ENCODE data around the gene NAV2.
"Not testable (repeated sequence)": the region's sequence is repeated elsewhere in the genome, so short reads cannot be mapped to it uniquely, and the experiment has no call there.

NAV2 gene

DNA sequence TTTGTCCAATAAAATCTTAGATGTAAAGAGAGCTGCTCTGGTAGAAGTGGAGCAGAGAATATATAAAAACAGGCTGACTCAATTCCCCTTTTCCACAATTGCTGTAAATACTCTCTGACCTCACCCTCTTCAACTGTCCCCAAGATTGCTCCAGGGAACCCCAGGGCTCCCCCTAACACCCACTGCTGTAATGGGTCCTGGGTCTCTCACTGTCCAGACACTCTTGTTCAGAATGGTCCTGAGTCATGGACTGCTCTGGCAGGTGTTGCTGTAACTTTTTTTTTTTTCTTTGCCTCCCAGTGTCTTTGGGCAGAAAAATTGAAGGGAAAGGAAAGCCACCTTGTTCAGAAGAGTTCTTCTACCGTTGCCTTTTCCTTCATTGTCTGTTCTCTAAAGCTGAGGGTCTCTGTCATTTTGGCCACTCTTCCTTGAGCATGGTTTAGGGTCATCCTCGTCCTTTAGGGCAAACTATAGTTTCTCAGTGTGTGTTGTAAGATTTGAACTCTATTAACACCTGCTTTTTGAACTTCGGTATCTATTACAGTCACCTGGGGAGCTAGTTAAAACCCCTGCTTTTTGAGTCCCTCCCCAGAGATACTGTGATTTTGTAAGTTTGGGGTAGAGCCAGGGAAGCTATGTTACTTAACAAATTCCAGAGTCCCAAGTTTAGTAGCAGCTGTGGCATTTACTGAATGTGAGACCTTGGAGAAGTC is 209.5 kb downstream of the NAV2 start:
- no peak for DNase-seq (ENCODE audit: low read depth)
- H3K4me3 ChIP-seq (replicated peaks; ENCODE audit: low read depth, low read length) = no peak overlapping the region
- TF ChIP-seq, protein P1, sequence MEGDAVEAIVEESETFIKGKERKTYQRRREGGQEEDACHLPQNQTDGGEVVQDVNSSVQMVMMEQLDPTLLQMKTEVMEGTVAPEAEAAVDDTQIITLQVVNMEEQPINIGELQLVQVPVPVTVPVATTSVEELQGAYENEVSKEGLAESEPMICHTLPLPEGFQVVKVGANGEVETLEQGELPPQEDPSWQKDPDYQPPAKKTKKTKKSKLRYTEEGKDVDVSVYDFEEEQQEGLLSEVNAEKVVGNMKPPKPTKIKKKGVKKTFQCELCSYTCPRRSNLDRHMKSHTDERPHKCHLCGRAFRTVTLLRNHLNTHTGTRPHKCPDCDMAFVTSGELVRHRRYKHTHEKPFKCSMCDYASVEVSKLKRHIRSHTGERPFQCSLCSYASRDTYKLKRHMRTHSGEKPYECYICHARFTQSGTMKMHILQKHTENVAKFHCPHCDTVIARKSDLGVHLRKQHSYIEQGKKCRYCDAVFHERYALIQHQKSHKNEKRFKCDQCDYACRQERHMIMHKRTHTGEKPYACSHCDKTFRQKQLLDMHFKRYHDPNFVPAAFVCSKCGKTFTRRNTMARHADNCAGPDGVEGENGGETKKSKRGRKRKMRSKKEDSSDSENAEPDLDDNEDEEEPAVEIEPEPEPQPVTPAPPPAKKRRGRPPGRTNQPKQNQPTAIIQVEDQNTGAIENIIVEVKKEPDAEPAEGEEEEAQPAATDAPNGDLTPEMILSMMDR (IDR thresholded peaks at IDR 0.05; ENCODE audit: low read length, missing control alignments) = no peak

DNA sequence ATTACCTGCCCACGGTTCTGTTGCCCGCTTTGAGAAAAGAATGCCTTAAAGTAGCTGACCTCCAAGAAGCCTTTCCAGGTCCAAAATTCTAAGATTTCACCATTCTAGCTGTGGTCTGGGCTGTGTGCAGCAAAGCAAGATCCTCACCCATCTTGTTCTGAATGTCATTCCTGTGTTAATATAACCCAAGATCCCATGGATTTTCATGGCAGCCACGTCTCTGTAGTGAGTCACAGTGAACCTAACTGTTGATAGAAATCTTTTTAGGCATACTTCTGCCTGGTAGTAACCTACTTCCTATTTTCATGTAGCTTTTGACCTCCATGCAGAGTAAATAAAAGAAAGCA is 210.0 kb downstream of the NAV2 start:
- DNase-seq (ENCODE audit: low read depth) = no peak
- TF ChIP-seq, protein P1 (IDR thresholded peaks at IDR 0.05; ENCODE audit: low read length, missing control alignments) = no peak
- no peak overlapping the region for H3K4me3 ChIP-seq (replicated peaks; ENCODE audit: low read depth, low read length)

DNA sequence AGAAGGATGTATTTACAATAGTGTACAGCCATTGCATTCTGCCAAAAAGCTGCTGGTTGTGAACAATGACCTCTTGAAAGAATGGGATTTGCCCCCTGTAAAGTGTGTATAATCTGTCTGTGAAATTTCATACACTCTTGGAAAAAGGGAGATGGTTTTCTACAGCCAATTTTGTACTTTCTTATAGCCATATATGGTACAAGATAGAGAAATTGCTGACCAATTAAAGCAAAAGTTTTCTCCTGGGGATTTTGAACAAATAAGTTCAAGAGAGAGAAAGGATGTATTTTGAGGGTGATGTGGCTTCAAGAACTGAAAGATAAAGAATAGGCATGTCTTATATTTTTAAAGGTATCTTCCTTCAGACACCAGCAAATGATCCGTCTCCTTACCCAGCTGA is 211.0 kb downstream of the NAV2 start:
- TF ChIP-seq, protein P1 (IDR thresholded peaks at IDR 0.05; ENCODE audit: low read length, missing control alignments) = no peak
- no peak for DNase-seq (ENCODE audit: low read depth)
- H3K4me3 ChIP-seq (replicated peaks; ENCODE audit: low read depth, low read length) = no peak overlapping the region

DNA sequence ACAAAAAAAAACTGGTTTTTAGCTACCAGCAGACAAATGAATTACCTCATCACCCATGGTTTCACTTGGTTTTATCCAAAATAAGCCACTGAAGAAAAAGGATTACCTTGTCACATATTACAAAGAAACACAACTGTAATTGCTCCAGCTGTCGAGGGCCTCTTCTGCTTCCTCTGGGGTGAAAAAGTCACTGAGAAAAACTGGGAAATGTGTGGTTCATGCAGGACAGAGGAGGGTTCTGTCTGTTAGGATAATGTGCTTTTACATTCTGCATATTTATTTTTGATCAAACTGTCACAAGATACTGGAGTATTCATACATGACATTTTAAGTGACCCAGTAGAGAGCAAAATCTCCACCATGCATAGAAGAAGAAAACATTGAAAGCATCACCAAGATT is 211.7 kb downstream of the NAV2 start:
- no peak for DNase-seq (ENCODE audit: low read depth)
- TF ChIP-seq, protein P1 (IDR thresholded peaks at IDR 0.05; ENCODE audit: low read length, missing control alignments) = no peak
- no peak overlapping the region for H3K4me3 ChIP-seq (replicated peaks; ENCODE audit: low read depth, low read length)

DNA sequence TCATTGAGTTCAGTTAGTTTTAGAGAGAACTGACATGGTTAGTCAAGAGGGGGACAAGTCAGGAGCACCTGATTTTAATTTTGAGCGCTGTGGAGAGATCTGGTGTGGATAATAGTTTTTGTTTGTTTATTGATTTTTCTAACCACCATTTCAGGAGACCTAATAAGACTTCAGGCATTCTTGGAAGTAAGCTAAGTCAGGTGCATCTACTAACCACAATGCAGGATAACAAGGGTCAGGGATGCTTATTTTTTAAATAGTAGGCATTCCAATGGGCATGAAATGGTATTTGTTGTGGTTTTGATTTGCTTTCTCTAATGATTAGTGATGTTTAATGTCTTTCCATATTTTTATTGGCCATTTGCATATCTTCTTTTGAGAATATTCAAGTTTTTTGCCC is 212.1 kb downstream of the NAV2 start:
- DNase-seq (ENCODE audit: low read depth) = no peak
- TF ChIP-seq, protein P1 (IDR thresholded peaks at IDR 0.05; ENCODE audit: low read length, missing control alignments) = no peak
- no peak overlapping the region for H3K4me3 ChIP-seq (replicated peaks; ENCODE audit: low read depth, low read length)

DNA sequence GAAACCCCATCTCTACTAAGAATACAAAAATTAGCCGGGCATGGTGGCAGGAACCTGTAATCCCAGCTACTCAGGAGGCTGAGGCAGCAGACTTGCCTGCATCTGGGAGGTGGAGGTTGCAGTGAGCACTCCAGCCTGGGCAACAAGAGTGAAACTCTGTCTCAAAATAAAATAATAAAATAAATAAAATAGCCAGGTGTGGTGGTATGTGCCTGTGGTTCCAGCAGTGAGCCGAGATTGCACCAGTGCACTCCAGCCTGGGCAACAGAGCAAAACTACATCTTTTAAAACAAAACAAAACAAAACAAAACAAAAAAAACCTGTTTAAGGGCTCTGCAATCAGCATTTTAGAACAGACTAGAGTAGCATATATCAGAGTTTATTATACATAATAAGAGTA is 214.8 kb downstream of the NAV2 start:
- not testable (repeated sequence) for H3K4me3 ChIP-seq (replicated peaks; ENCODE audit: low read depth, low read length); DNase-seq (ENCODE audit: low read depth)

DNA sequence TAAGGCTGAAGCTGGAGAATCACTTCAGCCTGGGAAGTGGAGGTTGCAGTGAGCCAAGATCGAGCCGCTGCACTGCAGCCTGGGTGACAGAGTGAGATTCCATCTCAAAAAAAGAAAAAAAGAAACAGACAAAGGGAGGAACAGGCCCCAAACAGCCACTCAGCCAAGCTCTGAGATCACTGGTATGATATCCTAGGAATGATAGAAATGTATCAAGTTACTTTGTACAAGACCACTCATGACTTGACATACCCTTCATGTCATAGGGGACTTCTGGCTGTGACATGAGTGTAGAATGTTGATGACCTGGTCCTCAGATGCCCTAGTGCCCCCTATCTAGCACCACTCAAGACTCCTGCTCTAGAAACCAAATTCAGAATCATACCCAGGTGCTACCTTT is 216.5 kb downstream of the NAV2 start:
- TF ChIP-seq, protein P1 (IDR thresholded peaks at IDR 0.05; ENCODE audit: low read length, missing control alignments) = no peak
- no peak for DNase-seq (ENCODE audit: low read depth)
- no peak overlapping the region for H3K4me3 ChIP-seq (replicated peaks; ENCODE audit: low read depth, low read length)

Data from fibroblast of pulmonary artery (primary cell).